Subcutaneous adipose tissue (tissue), 4 donors: ENCODE data around the gene FXYD5. TPM values are rescaled to one million over a fixed set of nuclear protein-coding genes. Genes with fewer than 3 reads are reported as not detected.

ENCODE experiments used
- small RNA-seq: library from RNA; depleted of rRNA; stranded (forward); fragments of <200 nt; gene quantifications from one replicate; pipeline ENCODE3, GENCODE V24; 2016
- total RNA-seq, 4 donors: library from RNA; depleted of rRNA; stranded (reverse); fragments of >200 nt; gene quantifications; one replicate each; pipeline ENCODE4 v1.1.0, GENCODE V29; 2016
- TF ChIP-seq, protein P1 (sequence below): fragments of 450-650 bp; IDR thresholded peaks from one replicate; pipeline ENCODE4 v1.5.1; 2016; ENCODE audit warnings: low read depth, mild to moderate bottlenecking, control low read depth, antibody characterized with exemption, moderate library complexity

The FXYD5 gene
- total RNA-seq, 4 donors from 2014 or later = 43.7 to 120 (median 52.4) TPM

DNA sequence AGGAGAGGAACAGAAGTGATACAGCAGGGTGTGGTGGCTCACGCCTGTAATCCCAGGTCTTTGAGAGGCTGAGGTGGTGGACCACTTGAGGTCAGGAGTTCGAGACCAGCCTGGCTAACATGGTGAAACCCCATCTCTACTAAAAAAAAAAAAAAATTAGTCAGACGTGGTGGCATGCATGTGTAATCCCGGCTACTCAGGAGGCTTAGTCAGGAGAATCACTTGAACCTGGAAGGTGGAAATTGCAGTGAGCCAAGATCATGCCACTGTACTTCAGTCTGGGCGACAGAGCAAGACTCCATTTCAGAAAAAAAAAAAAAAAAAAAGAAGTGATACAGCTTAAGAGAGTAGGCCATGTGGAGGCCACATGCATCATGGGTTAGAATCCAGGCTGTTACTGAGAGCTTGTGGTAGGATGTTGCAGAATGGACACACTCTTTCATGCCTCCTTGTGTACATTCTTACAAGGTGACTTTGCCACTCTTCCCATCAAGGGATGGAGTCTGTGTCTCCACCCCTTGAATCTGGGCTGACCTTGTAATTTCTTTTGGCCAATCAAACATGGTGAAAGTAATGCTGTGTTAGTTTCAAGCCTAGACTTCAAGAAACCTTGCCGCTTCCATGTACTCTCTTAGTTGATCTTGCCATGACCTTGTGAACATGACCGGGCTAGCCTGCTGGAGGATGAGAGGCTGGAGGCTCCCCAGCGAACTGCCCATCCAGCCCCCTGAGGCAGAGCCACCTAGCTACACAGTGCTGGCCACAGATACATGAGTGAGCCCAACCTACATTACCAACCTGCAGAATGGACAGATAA is 61.7 kb downstream of the FXYD5 start:
- TF ChIP-seq, protein P1, sequence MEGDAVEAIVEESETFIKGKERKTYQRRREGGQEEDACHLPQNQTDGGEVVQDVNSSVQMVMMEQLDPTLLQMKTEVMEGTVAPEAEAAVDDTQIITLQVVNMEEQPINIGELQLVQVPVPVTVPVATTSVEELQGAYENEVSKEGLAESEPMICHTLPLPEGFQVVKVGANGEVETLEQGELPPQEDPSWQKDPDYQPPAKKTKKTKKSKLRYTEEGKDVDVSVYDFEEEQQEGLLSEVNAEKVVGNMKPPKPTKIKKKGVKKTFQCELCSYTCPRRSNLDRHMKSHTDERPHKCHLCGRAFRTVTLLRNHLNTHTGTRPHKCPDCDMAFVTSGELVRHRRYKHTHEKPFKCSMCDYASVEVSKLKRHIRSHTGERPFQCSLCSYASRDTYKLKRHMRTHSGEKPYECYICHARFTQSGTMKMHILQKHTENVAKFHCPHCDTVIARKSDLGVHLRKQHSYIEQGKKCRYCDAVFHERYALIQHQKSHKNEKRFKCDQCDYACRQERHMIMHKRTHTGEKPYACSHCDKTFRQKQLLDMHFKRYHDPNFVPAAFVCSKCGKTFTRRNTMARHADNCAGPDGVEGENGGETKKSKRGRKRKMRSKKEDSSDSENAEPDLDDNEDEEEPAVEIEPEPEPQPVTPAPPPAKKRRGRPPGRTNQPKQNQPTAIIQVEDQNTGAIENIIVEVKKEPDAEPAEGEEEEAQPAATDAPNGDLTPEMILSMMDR = no peak

GRCh38 chr19:35216833-35217648 is 62.5 kb downstream of the FXYD5 start:
- TF ChIP-seq, protein P1 = no peak

DNA sequence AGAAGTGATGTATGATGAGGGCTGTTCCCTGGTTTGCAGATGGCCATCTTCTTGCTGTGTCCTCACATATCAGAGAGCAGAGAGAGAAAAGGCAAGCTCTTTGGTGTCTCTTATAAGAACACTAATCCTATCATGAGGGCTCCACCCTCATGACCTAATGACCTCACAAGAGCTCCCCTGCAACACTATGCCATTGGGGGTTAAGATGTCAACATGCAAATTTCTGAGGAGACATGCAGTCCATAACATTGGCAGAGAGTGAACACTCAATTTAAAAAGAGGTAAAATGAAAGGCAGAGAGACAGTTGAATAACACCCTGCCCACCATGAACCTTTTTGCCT is 63.1 kb downstream of the FXYD5 start:
- TF ChIP-seq, protein P1 = no peak

GRCh38 chr19:35219008-35219407 is 64.5 kb downstream of the FXYD5 start:
- TF ChIP-seq, protein P1 = no peak

Small RNAs within 50 kb of the gene (small RNA-seq; reads per million reads assigned to genes)
- gene AC020907.2 = not detected

Other genes with a start within 250 kb of the FXYD5 start
- gene ZNF30, start 227.8 kb upstream of the FXYD5 start, total RNA-seq = 1 to 10 TPM; 1.8 to 3.4 (median 2.4) TPM
- gene ZNF792, start 190.5 kb upstream of the FXYD5 start, total RNA-seq = 10 to 100 TPM in 1 of 4 donors, 1 to 10 TPM in 3; 7.3 to 17.3 (median 7.7) TPM
- gene GRAMD1A, start 154.4 kb upstream of the FXYD5 start, total RNA-seq = 10 to 100 TPM; 27.6 to 55.9 (median 34.0) TPM
- 10 to 100 TPM in 1 of 4 donors, 1 to 10 TPM in 3; 8.5 to 18.1 (median 9.6) TPM for gene SCN1B, start 124.3 kb upstream of the FXYD5 start, total RNA-seq
- 1 to 10 TPM in 3 of 4 donors, under 1 TPM in 1; 0.17 to 3.8 (median 1.4) TPM for gene HPN, start 113.0 kb upstream of the FXYD5 start, total RNA-seq
- gene FXYD3, start 38.9 kb upstream of the FXYD5 start, total RNA-seq = 1 to 10 TPM in 2 of 4 donors, not detected in 2; 1.7 to 2.0 TPM
- 10 to 100 TPM; 11.6 to 34.1 (median 21.3) TPM for gene LGI4, start 19.7 kb upstream of the FXYD5 start, total RNA-seq
- gene FXYD1, start 15.9 kb upstream of the FXYD5 start, total RNA-seq = 100 to 1,000 TPM in 1 of 4 donors, 10 to 100 TPM in 3; 28.7 to 108 (median 37.8) TPM
- 1 to 10 TPM in 1 of 4 donors, not detected in 3; 1.1 TPM for gene FXYD7, start 11.5 kb upstream of the FXYD5 start, total RNA-seq
- gene FAM187B, start 74.0 kb downstream of the FXYD5 start, total RNA-seq = not detected
- 10 to 100 TPM in 1 of 4 donors, 1 to 10 TPM in 3; 4.0 to 15.8 (median 5.0) TPM for gene LSR, start 94.3 kb downstream of the FXYD5 start, total RNA-seq
- 100 to 1,000 TPM in 2 of 4 donors, 10 to 100 TPM in 2; 42.4 to 121 (median 99.2) TPM for gene USF2, start 114.2 kb downstream of the FXYD5 start, total RNA-seq
- gene HAMP, start 127.8 kb downstream of the FXYD5 start, total RNA-seq = not detected
- not detected for gene MAG, start 137.4 kb downstream of the FXYD5 start, total RNA-seq
- 10 to 100 TPM in 1 of 4 donors, 1 to 10 TPM in 2, not detected in 1; 3.2 to 11.7 (median 6.2) TPM for gene CD22, start 174.5 kb downstream of the FXYD5 start, total RNA-seq
- not detected for gene FFAR1, start 193.2 kb downstream of the FXYD5 start, total RNA-seq
- 1 to 10 TPM in 3 of 4 donors, under 1 TPM in 1; 0.44 to 4.3 (median 2.2) TPM for gene FFAR3, start 203.7 kb downstream of the FXYD5 start, total RNA-seq
- gene GPR42, start 216.3 kb downstream of the FXYD5 start, total RNA-seq = under 1 TPM in 1 of 4 donors, not detected in 3; 0.51 TPM